IgD-negative memory B cell (primary cell): Measurements from ENCODE around the gene HCST. TPM values are rescaled to one million over a fixed set of nuclear protein-coding genes. Genes with fewer than 3 reads are reported as not detected.
"Not testable (repeated sequence)": the region's sequence is repeated elsewhere in the genome, so short reads cannot be mapped to it uniquely, and the experiment has no call there.

Experiments
- H3K27ac Mint-ChIP-seq, 3 donors: one replicate each; pipeline ENCODE4 v1.8.0; 2020 to 2022; ENCODE audit warnings: mild to moderate bottlenecking in 3 of 3, mixed read lengths in 3 of 3, moderate library complexity in 1 of 3
- H3K27me3 Mint-ChIP-seq: one replicate; pipeline ENCODE4 v1.8.0; 2021; ENCODE audit warnings: mixed read lengths
- H3K36me3 Mint-ChIP-seq: one replicate; pipeline ENCODE4 v1.8.0; 2020; ENCODE audit warnings: mild to moderate bottlenecking, mixed read lengths
- H3K4me1 Mint-ChIP-seq, 3 donors: one replicate each; pipeline ENCODE4 v1.8.0; 2020 to 2022; ENCODE audit warnings: mixed read lengths in 3 of 3, mild to moderate bottlenecking in 1 of 3
- H3K4me3 Mint-ChIP-seq, 4 donors: one replicate each; pipeline ENCODE4 v1.8.0; 2020 to 2022; ENCODE audit warnings: mild to moderate bottlenecking in 4 of 4, mixed read lengths in 4 of 4, moderate library complexity in 3 of 4
- H3K9me3 Mint-ChIP-seq, 3 donors: one replicate each; pipeline ENCODE4 v1.8.0; 2020 to 2021; ENCODE audit warnings: mixed read lengths in 3 of 3, mild to moderate bottlenecking in 1 of 3
- polyA plus RNA-seq: library from polyadenylated mRNA; unstranded; fragments of 300-500 nt; fragmentation: Illumina TruSeq; gene quantifications from one replicate; pipeline ENCODE4 v1.2.3, GENCODE V29; 2021

HCST gene
- polyA plus RNA-seq, 1 donor from 2014 or later, result 118 TPM

DNA sequence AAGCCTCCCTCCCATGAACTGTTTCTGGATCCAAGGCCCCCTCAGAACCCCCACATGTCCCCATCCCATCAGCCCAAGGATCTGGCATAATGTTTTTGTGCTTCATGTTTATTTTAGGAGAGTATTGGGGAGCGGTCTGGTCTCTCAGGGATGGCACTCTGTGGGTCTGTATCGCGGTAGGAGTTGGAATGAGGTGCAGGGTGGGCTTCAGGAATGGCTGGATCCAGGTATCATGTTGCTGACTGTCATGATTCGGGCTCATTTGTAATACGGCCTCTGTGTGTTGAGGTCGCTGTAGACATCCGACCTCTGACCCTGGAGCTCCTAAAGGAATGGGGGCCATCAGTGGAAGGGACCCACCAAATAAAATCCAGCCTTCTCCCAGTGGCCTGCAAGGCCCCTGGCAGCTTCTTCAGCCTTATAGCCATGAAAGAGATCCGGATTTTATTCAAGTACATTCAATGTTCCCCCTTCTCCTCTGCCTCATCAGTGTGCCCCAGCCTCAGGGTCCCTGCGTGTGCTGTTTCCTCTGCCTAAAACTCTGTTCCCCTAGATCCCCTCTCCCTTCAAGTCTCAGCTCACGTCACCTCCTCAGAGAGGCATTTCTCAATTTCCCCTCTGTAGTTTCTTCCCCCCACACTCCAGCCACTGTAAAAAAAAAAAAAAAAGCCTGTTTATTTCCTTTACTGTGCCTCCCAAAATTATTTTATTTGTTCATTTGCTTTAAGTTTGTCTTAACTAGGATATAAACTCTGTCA lies 2.2 kb downstream of the HCST start:
- H3K4me1 Mint-ChIP-seq, result peaks cover 41 to 50% (median 43%) of the 10 kb centered on the region in 3 donors
- H3K4me3 Mint-ChIP-seq, result peak overlapping the region in 2 of 4 donors; percentile 76 to 83
- peak overlapping the region; percentile 91 to 99 (median 96) for H3K27ac Mint-ChIP-seq
- H3K27me3 Mint-ChIP-seq, result no peaks in the 10 kb centered on the region
- H3K36me3 Mint-ChIP-seq, result peaks cover 1% of the 10 kb centered on the region
- H3K9me3 Mint-ChIP-seq, result no peaks in the 10 kb centered on the region

DNA sequence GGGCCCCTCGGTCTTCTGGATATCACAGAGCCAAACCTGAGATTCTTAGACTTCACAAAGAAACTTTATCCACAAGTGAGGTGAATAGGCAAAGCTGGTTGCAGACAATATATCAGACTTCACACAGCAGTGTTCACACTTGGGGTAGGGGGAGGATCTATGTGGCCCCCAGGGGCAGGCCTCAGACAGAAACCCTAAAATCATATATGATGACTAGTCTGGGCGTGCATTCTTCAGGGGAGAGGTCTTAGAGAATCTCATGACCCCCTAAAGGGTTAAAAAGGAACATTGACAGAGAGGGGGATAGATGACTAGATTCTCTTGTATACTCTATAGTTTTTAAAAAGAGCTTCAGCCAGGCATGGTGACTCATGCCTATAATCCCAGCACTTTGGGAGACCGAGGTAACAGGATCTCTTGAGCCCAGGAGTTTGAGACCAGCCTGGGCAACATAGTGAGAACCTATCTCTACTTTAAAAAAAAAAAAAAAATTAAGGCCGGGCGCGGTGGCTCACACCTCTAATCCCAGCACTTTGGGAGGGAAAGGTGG lies 2.9 kb downstream of the HCST start:
- peaks cover 44 to 53% (median 46%) of the 10 kb centered on the region in 3 donors for H3K4me1 Mint-ChIP-seq
- H3K27me3 Mint-ChIP-seq, result no peaks in the 10 kb centered on the region
- peak overlapping the region; percentile 91 to 99 (median 96) for H3K27ac Mint-ChIP-seq
- peak overlapping the region in 2 of 4 donors; percentile 22 to 76 for H3K4me3 Mint-ChIP-seq
- H3K9me3 Mint-ChIP-seq, result no peaks in the 10 kb centered on the region
- no peaks in the 10 kb centered on the region for H3K36me3 Mint-ChIP-seq

DNA sequence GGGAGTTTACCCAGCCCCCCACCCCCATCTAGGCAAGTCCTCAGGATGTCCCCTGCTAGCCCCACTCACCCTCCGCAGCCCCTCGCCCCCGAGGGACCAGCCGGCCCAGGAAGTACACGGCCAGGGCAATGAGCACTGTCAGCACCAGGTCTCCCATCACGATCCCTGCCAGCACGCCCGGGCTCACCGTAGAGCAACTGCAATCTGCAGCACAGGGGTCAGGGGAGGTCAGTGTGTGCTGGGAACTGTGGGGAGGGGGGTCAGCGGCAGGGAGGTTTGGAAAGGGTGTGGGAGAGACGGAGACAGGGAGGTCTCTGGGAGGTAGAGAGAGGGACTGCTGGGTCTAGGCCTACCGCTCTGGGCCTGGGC lies 5.0 kb downstream of the HCST start:
- peak overlapping the region; percentile 85 to 99 (median 97) for H3K27ac Mint-ChIP-seq

DNA sequence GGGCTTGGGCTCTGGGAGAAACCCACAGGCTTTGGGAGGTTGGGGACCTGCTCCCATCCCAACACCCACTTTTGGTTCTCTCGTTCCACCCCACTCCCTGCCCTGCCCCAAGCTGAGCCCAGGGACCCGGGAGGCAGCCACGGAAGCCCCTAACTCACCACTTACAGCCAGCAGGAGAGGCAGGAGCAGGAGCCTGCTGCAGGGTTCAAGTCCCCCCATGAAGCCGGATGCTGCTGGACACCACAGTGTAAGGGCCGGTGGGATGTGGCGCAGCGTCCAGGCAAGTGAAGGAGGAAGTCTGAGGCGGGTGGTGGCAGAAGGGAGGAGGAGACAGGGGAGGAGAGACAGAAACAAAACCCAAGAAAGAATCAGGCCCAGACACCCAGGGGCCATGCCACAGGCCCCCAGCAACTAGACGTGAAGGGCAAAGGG lies 5.7 kb downstream of the HCST start, which contains the start of gene TYROBP:
TYROBP (minus strand) TSS at position 286 of the 432 bp plus-strand sequence; CDS start at position 219, 67 bp downstream.
- peaks cover 31 to 43% (median 35%) of the 10 kb centered on the region in 3 donors for H3K4me1 Mint-ChIP-seq
- H3K36me3 Mint-ChIP-seq, result no peaks in the 10 kb centered on the region
- no peaks in the 10 kb centered on the region for H3K27me3 Mint-ChIP-seq
- peak within 1 kb of the TSS; percentile 59 to 93 (median 82) for H3K4me3 Mint-ChIP-seq
- H3K9me3 Mint-ChIP-seq, result no peaks in the 10 kb centered on the region
- peak within 1 kb of the TSS; percentile 97 to 99 (median 97) for H3K27ac Mint-ChIP-seq

More for the DNA sequence above, 5.0 kb downstream of the HCST start:
- peaks cover 35 to 49% (median 41%) of the 10 kb centered on the region in 3 donors for H3K4me1 Mint-ChIP-seq
- no peaks in the 10 kb centered on the region for H3K9me3 Mint-ChIP-seq
- H3K4me3 Mint-ChIP-seq, result peak overlapping the region in 2 of 4 donors; percentile 42 to 81
- H3K27me3 Mint-ChIP-seq, result no peaks in the 10 kb centered on the region
- no peaks in the 10 kb centered on the region for H3K36me3 Mint-ChIP-seq

DNA sequence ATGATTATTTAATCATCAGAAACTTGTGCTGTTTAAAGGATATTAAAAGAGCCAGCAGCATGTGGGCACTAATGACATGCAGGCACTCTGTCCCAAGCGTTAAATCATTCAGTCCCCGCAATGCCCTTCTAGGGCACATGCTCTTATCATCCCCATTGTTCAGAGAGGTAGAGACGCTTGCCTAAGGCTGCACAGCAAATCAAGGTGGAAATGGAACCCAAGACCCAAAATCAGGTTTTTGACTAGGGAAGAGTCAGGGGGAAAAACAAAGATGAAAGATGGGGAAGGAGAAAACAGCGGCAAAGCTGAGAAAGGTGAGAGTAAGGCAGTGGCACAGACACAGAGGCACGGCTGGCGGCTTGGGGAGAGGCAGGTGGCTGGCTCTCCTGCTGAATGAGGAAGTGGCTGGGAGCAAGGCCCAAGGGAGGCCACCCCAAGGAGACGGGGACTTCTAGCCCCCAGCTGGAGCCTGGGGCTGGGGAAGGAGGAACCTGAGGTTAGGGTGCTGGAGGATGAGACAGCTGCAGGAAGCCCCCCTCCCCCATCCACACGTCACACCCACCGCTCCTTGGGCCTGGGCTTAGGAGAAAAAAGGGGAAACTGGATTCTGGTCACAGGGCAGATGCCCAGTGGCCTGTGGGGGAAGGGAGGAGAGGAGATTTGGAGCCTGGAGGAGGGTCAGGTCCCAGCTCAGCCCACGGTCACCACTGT lies 6.8 kb downstream of the HCST start:
- peak overlapping the region; percentile 59 to 93 (median 82) for H3K4me3 Mint-ChIP-seq
- peak overlapping the region; percentile 97 to 99 (median 97) for H3K27ac Mint-ChIP-seq
- no peaks in the 10 kb centered on the region for H3K27me3 Mint-ChIP-seq
- H3K9me3 Mint-ChIP-seq, result no peaks in the 10 kb centered on the region
- peaks cover 28 to 38% (median 32%) of the 10 kb centered on the region in 3 donors for H3K4me1 Mint-ChIP-seq
- no peaks in the 10 kb centered on the region for H3K36me3 Mint-ChIP-seq

GRCh38 chr19:35909684-35910035 lies 7.3 kb downstream of the HCST start:
- peak overlapping the region in 3 of 4 donors; percentile 78 to 93 (median 85) for H3K4me3 Mint-ChIP-seq
- H3K36me3 Mint-ChIP-seq, result no peaks in the 10 kb centered on the region
- H3K27ac Mint-ChIP-seq, result peak overlapping the region; percentile 97 to 99 (median 97)
- peaks cover 26 to 34% (median 29%) of the 10 kb centered on the region in 3 donors for H3K4me1 Mint-ChIP-seq
- no peaks in the 10 kb centered on the region for H3K27me3 Mint-ChIP-seq
- no peaks in the 10 kb centered on the region for H3K9me3 Mint-ChIP-seq

DNA sequence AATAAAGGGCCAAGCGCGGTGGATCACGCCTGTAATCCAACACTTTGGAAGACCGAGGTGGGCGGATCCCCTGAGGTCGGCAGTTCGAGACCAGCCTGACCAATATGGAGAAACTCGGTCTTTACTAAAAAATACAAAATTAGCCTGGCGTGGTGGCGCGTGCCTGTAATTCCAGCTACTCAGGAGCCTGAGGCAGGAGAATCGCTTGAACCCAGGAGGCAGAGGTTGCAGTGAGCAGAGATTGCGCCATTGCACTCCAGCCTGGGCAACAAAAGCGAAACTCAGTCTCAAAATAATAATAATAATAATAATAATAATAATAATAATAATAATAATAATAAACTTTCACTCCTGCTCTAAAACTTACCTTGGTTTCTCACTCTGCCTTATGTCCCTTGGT lies 8.0 kb downstream of the HCST start:
- Mint-ChIP-seq H3K4me3 (peak overlapping the region in 1 of 4 donors; percentile 58), H3K27ac (peak overlapping the region in 1 of 3 donors; percentile 97), H3K4me1 (peaks cover 19 to 29% (median 27%) of the 10 kb centered on the region in 3 donors)
- H3K36me3 Mint-ChIP-seq, H3K9me3 Mint-ChIP-seq, H3K27me3 Mint-ChIP-seq: not testable (repeated sequence)

DNA sequence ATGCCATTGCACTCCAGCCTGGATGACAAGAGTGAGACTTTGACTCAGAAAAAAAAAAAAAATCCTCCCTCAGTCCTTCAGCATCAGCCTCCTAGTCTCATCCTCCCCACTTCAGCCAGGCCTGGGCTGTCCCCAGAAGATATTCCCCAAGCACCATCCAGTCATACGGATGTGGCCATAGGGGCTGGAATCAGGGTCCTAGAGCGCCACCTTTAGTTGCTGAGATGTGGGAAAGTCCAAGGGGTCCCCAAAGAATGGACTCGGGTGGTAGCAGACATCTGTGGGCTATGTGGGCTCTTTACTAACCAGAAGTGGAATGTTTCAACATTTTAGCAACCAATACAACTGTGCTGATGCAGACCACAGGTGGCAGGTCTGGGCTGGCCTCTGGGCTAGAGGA lies 8.8 kb downstream of the HCST start:
- no peaks in the 10 kb centered on the region for H3K9me3 Mint-ChIP-seq
- peak overlapping the region in 1 of 4 donors; percentile 66 for H3K4me3 Mint-ChIP-seq
- H3K27me3 Mint-ChIP-seq, result no peaks in the 10 kb centered on the region
- H3K4me1 Mint-ChIP-seq, result peaks cover 18 to 29% (median 27%) of the 10 kb centered on the region in 3 donors
- H3K27ac Mint-ChIP-seq, result peak overlapping the region in 2 of 3 donors; percentile 62 to 67
- no peaks in the 10 kb centered on the region for H3K36me3 Mint-ChIP-seq

DNA sequence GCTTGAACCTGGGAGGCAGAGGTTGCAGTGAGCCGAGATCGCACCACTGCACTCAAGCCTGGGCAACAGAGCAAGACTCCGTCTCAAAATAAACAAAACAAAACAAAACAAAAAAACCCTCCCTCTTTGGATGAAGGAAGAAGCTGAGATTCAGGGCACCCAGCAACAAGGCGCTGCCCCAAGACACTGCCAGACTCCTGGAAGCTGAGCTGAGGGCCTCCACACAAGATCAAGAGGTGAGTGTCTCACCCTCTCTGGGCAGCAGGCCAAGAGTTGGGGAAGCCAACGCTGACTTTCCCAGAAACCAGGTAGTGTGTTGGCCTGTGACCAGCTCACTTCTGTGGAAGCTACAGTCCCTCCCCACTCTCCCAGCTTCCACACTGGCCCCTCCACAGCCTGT lies 9.5 kb downstream of the HCST start:
- Mint-ChIP-seq H3K4me1 (peaks cover 18 to 29% (median 27%) of the 10 kb centered on the region in 3 donors), H3K27me3 (no peaks in the 10 kb centered on the region), H3K27ac (peak overlapping the region in 2 of 3 donors; percentile 62 to 67), H3K4me3 (peak overlapping the region in 1 of 4 donors; percentile 66), H3K9me3 (no peaks in the 10 kb centered on the region), H3K36me3 (no peaks in the 10 kb centered on the region)

- Mint-ChIP-seq H3K36me3 (no peaks in the 10 kb centered on the region), H3K27me3 (no peaks in the 10 kb centered on the region), H3K9me3 (no peaks in the 10 kb centered on the region), H3K4me3 (peak overlapping the region in 3 of 4 donors; percentile 14 to 39 (median 32)), H3K4me1 (peaks cover 18 to 26% (median 23%) of the 10 kb centered on the region in 3 donors), H3K27ac (peak overlapping the region in 1 of 3 donors; percentile 88)
These were observed 11.3 kb downstream of the HCST start for GRCh38 chr19:35913589-35913988.

DNA sequence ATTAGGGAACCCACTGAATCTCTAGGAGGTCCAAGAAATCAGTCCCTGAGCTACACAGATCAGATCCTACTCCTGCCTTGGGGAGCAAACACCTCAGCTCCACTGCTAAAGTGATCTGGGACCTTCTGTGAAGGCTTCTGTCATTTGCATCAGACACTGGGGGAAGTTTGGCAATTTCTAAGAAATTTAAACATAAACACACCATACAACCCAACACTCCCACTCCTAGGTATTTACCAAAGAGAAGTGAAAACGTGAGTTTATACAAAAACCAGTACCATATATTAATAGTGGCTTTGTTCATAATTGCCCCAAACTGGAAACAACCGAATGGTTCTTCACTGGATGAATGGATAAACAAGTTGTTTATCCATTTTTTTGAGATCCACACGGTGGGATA lies 13.1 kb downstream of the HCST start:
- H3K27me3 Mint-ChIP-seq, result no peaks in the 10 kb centered on the region
- H3K4me3 Mint-ChIP-seq, result no peak overlapping the region
- no peaks in the 10 kb centered on the region for H3K9me3 Mint-ChIP-seq
- H3K27ac Mint-ChIP-seq, result no peak overlapping the region
- H3K36me3 Mint-ChIP-seq, result no peaks in the 10 kb centered on the region
- H3K4me1 Mint-ChIP-seq, result peaks cover 6 to 13% (median 11%) of the 10 kb centered on the region in 3 donors

DNA sequence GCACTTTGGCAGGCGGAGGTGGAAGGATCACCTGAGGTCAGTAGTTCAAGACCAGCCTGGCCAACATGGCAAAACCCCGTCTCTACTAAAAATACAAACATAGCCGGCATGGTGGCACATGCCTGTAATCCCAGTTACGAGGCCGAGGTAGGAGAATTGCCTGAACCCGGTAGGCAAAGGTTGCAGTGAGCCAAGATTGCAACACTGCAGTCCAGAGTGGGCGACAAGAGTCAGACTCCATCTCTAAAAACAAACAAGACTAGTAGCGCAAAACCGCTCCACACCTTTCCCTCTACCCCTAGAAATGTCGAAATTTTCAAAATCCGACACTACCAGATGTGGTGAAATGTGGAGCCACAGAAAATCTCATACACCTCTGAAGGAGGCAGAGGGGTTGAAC lies 17.0 kb downstream of the HCST start:
- no peak overlapping the region for H3K27ac Mint-ChIP-seq
- peaks cover 2% of the 10 kb centered on the region for H3K36me3 Mint-ChIP-seq
- peaks cover 0 to 5% (median 3%) of the 10 kb centered on the region in 3 donors for H3K4me1 Mint-ChIP-seq
- H3K27me3 Mint-ChIP-seq, result peaks cover 2% of the 10 kb centered on the region
- H3K9me3 Mint-ChIP-seq, result no peaks in the 10 kb centered on the region
- H3K4me3 Mint-ChIP-seq, result no peak overlapping the region

- Mint-ChIP-seq H3K27me3 (peaks cover 2% of the 10 kb centered on the region), H3K4me3 (no peak overlapping the region), H3K4me1 (peaks cover 0 to 5% (median 3%) of the 10 kb centered on the region in 3 donors), H3K36me3 (peaks cover 2% of the 10 kb centered on the region), H3K27ac (no peak overlapping the region), H3K9me3 (peaks cover 0 to 6% (median 0%) of the 10 kb centered on the region in 3 donors)
These were observed 18.7 kb downstream of the HCST start for GRCh38 chr19:35921012-35921411.

DNA sequence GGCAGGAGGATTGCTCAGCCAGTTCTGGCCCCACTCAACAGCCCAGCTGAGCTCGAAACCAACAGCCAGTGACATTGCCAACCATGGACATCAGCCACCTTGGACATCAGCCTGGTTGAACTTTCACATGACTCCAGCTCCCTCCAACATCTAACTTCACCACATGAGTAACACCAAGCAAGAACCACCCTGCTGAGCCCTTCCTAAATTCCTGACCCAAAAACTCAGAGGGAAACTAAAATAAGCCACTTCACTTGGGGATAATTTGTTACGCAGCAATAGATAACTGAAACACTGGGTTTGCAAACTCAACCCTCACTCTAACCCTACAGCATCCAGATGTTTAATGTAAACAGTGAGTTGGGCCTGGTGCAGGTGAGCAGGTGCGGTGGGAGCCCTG lies 23.2 kb downstream of the HCST start:
- Mint-ChIP-seq H3K9me3 (peaks cover 0 to 6% (median 3%) of the 10 kb centered on the region in 3 donors), H3K4me1 (peaks cover 12 to 21% (median 14%) of the 10 kb centered on the region in 3 donors), H3K4me3 (no peak overlapping the region), H3K27ac (peak overlapping the region in 1 of 3 donors; percentile 65), H3K27me3 (peaks cover 2% of the 10 kb centered on the region), H3K36me3 (peaks cover 2% of the 10 kb centered on the region)

GRCh38 chr19:35928507-35928906 lies 26.2 kb downstream of the HCST start:
- peak overlapping the region; percentile 50 to 89 (median 84) for H3K4me3 Mint-ChIP-seq
- H3K27me3 Mint-ChIP-seq, result no peaks in the 10 kb centered on the region
- peak overlapping the region; percentile 89 to 93 (median 92) for H3K27ac Mint-ChIP-seq
- H3K36me3 Mint-ChIP-seq, result peaks cover 2% of the 10 kb centered on the region
- peaks cover 17 to 25% (median 21%) of the 10 kb centered on the region in 3 donors for H3K4me1 Mint-ChIP-seq
- H3K9me3 Mint-ChIP-seq, result peaks cover 0 to 6% (median 3%) of the 10 kb centered on the region in 3 donors
